Trophoblast cell (in vitro differentiated cells and primary cell): ENCODE results near the gene SEC11C.

ENCODE experiments used
- DNase-seq, 2 donors: peaks; one replicate each; pipeline ENCODE4 v3.0.0-alpha.2; 2016
- H2AFZ ChIP-seq: 2 replicates; pipeline ENCODE4 v1.6.1; 2013; ENCODE audit warnings: low read length, moderate library complexity, mild to moderate bottlenecking; ENCODE audit not compliant: insufficient read depth, poor library complexity
- H2AK5ac ChIP-seq: 2 replicates; pipeline ENCODE4 v1.6.1; 2013; ENCODE audit warnings: mild to moderate bottlenecking, low read length
- H2BK120ac ChIP-seq: 2 replicates; pipeline ENCODE4 v1.6.1; 2013; ENCODE audit warnings: low read length, mild to moderate bottlenecking, moderate library complexity; ENCODE audit not compliant: insufficient read depth, poor library complexity
- H2BK12ac ChIP-seq: 2 replicates; pipeline ENCODE4 v1.6.1; 2013; ENCODE audit warnings: mild to moderate bottlenecking, low read length, moderate library complexity
- H2BK5ac ChIP-seq: 2 replicates; pipeline ENCODE4 v1.6.1; 2013; ENCODE audit warnings: low read length, low read depth, moderate library complexity, mild to moderate bottlenecking; ENCODE audit not compliant: poor library complexity
- H3K14ac ChIP-seq: 2 replicates; pipeline ENCODE4 v1.6.1; 2013; ENCODE audit warnings: mild to moderate bottlenecking, low read length
- H3K18ac ChIP-seq: 2 replicates; pipeline ENCODE4 v1.6.1; 2013; ENCODE audit warnings: mild to moderate bottlenecking, low read length
- H3K23ac ChIP-seq: 2 replicates; pipeline ENCODE4 v1.6.1; 2013; ENCODE audit warnings: low read length
- H3K27ac ChIP-seq: 2 replicates; pipeline ENCODE4 v1.5.1; 2013; ENCODE audit warnings: low read depth, mild to moderate bottlenecking, inconsistent platforms, low read length, moderate library complexity
- H3K27me3 ChIP-seq: 2 replicates; pipeline ENCODE4 v1.6.1; 2013; ENCODE audit warnings: inconsistent platforms, mild to moderate bottlenecking, low read length, moderate library complexity; ENCODE audit not compliant: insufficient read depth
- H3K36me3 ChIP-seq, 2 experiments: 1 replicate in 1 of 2; 2 replicates in 1 of 2; pipeline ENCODE4 v1.6.1; 2013; ENCODE audit warnings: low read length in 2 of 2, mild to moderate bottlenecking in 2 of 2, moderate library complexity in 1 of 2; ENCODE audit not compliant: insufficient read depth in 2 of 2, control insufficient read depth in 1 of 2
- H3K4ac ChIP-seq: 2 replicates; pipeline ENCODE4 v1.6.1; 2013; ENCODE audit warnings: low read depth, mild to moderate bottlenecking, low read length, moderate library complexity
- H3K4me1 ChIP-seq, 2 experiments: 1 replicate in 1 of 2; 2 replicates in 1 of 2; pipeline ENCODE4 v1.6.1; 2013; ENCODE audit warnings: low read length in 2 of 2, mild to moderate bottlenecking in 2 of 2, moderate library complexity in 1 of 2; ENCODE audit not compliant: insufficient read depth in 2 of 2, control insufficient read depth in 1 of 2
- H3K4me2 ChIP-seq: 2 replicates; pipeline ENCODE4 v1.6.1; 2013; ENCODE audit warnings: inconsistent platforms, mild to moderate bottlenecking, low read length, moderate library complexity
- H3K4me3 ChIP-seq: 2 replicates; pipeline ENCODE4 v1.5.1; 2013; ENCODE audit warnings: mild to moderate bottlenecking, low read depth, low read length, inconsistent platforms
- H3K79me1 ChIP-seq: one replicate; pipeline ENCODE4 v1.6.1; 2013; ENCODE audit warnings: low read length
- H3K79me2 ChIP-seq: 2 replicates; pipeline ENCODE4 v1.6.1; 2013; ENCODE audit warnings: low read length, mild to moderate bottlenecking; ENCODE audit not compliant: control insufficient read depth, insufficient read depth, poor library complexity
- H3K9ac ChIP-seq: 2 replicates; pipeline ENCODE4 v1.6.1; 2013; ENCODE audit warnings: mild to moderate bottlenecking, low read length
- H3K9me3 ChIP-seq: 2 replicates; pipeline ENCODE4 v1.6.1; 2013; ENCODE audit warnings: low read depth, mild to moderate bottlenecking, control low read depth, inconsistent platforms, low read length; ENCODE audit not compliant: insufficient read depth
- H4K12ac ChIP-seq: 2 replicates; pipeline ENCODE4 v1.6.1; 2013; ENCODE audit warnings: low read depth, mild to moderate bottlenecking, low read length, moderate library complexity
- H4K8ac ChIP-seq: 2 replicates; pipeline ENCODE4 v1.6.1; 2013; ENCODE audit warnings: low read depth, mild to moderate bottlenecking, low read length, moderate library complexity
- H4K91ac ChIP-seq: one replicate; pipeline ENCODE4 v1.6.1; 2013; ENCODE audit warnings: low read depth, mild to moderate bottlenecking, low read length, moderate library complexity
- WGBS: extraction: QIAGEN DNeasy Blood & Tissue Kit; methylation state at CpG from one replicate; pipeline ENCODE4 v1.1.7; 2013; ENCODE audit warnings: missing lambda C conversion rate; ENCODE audit not compliant: insufficient read length, insufficient coverage; ENCODE audit errors: extremely low coverage; 5-methylcytosine and 5-hydroxymethylcytosine counted together

SEC11C gene

GRCh38 chr18:59123588-59124369, 15.9 kb upstream of the SEC11C start:
- Histone ChIP-seq H3K27ac (no peak overlapping the region), H4K91ac (no peak overlapping the region), H2AFZ (no peak overlapping the region), H3K79me2 (no peaks in the 10 kb centered on the region), H2AK5ac (no peak overlapping the region), H2BK5ac (no peak overlapping the region), H2BK12ac (no peak overlapping the region), H3K4me1 (no peaks in the 10 kb centered on the region), H3K9me3 (no peaks in the 10 kb centered on the region), H3K4me2 (no peak overlapping the region), H3K79me1 (no peaks in the 10 kb centered on the region), H3K27me3 (no peaks in the 10 kb centered on the region), H4K8ac (no peak overlapping the region), H3K4ac (no peak overlapping the region), H3K4me3 (no peak overlapping the region), H3K18ac (no peak overlapping the region), H3K14ac (no peak overlapping the region), H3K23ac (no peak overlapping the region), H4K12ac (no peak overlapping the region), H3K36me3 (no peaks in the 10 kb centered on the region), H3K9ac (no peak overlapping the region), H2BK120ac (no peak overlapping the region)
- DNase-seq = peak; percentile 61 to 77
- no CpG with 5 or more reads among the region's 5 CpGs for WGBS

GRCh38 chr18:59124370-59124704, 15.3 kb upstream of the SEC11C start:
- H3K9me3 ChIP-seq = no peaks in the 10 kb centered on the region
- no peaks in the 10 kb centered on the region for H3K4me1 ChIP-seq
- H4K91ac ChIP-seq = no peak overlapping the region
- WGBS = no CpG with 5 or more reads among the region's 1 CpG
- H2BK120ac ChIP-seq = no peak overlapping the region
- H3K27ac ChIP-seq = no peak overlapping the region
- H2AFZ ChIP-seq = no peak overlapping the region
- no peak overlapping the region for H3K23ac ChIP-seq
- H2BK5ac ChIP-seq = no peak overlapping the region
- no peak overlapping the region for H3K18ac ChIP-seq
- H3K4me3 ChIP-seq = no peak overlapping the region
- H3K27me3 ChIP-seq = no peaks in the 10 kb centered on the region
- no peak overlapping the region for H3K4me2 ChIP-seq
- H3K9ac ChIP-seq = no peak overlapping the region
- no peaks in the 10 kb centered on the region for H3K79me2 ChIP-seq
- H4K12ac ChIP-seq = no peak overlapping the region
- H3K79me1 ChIP-seq = no peaks in the 10 kb centered on the region
- no peak overlapping the region for H4K8ac ChIP-seq
- H3K14ac ChIP-seq = no peak overlapping the region
- no peak overlapping the region for H2AK5ac ChIP-seq
- H3K36me3 ChIP-seq = no peaks in the 10 kb centered on the region
- H3K4ac ChIP-seq = no peak overlapping the region
- no peak overlapping the region for H2BK12ac ChIP-seq
- DNase-seq = peak in 1 of 2 donors; percentile 32

- Histone ChIP-seq H3K4ac (no peak overlapping the region), H3K36me3 (no peaks in the 10 kb centered on the region), H4K8ac (no peak overlapping the region), H3K79me1 (no peaks in the 10 kb centered on the region), H2AK5ac (no peak overlapping the region), H3K4me2 (no peak overlapping the region), H2BK120ac (no peak overlapping the region), H2BK5ac (no peak overlapping the region), H2BK12ac (no peak overlapping the region), H3K27ac (no peak overlapping the region), H4K91ac (no peak overlapping the region), H3K9me3 (no peaks in the 10 kb centered on the region), H4K12ac (no peak overlapping the region), H3K27me3 (no peaks in the 10 kb centered on the region), H3K9ac (no peak overlapping the region), H3K14ac (no peak overlapping the region), H3K18ac (no peak overlapping the region), H3K79me2 (no peaks in the 10 kb centered on the region), H2AFZ (no peak overlapping the region), H3K23ac (peak overlapping the region; percentile 25), H3K4me3 (no peak overlapping the region), H3K4me1 (no peaks in the 10 kb centered on the region)
- no peak for DNase-seq
- no CpG with 5 or more reads among the region's 6 CpGs for WGBS
These were observed 12.6 kb upstream of the SEC11C start for GRCh38 chr18:59127047-59127446.

- Histone ChIP-seq H2BK12ac (no peak overlapping the region), H3K4me3 (no peak overlapping the region), H4K8ac (no peak overlapping the region), H3K4ac (no peak overlapping the region), H3K9ac (no peak overlapping the region), H3K36me3 (no peaks in the 10 kb centered on the region), H2AFZ (no peak overlapping the region), H3K27me3 (no peaks in the 10 kb centered on the region), H4K91ac (no peak overlapping the region), H3K18ac (no peak overlapping the region), H3K14ac (no peak overlapping the region), H4K12ac (no peak overlapping the region), H3K79me1 (no peaks in the 10 kb centered on the region), H2BK5ac (no peak overlapping the region), H3K9me3 (no peaks in the 10 kb centered on the region), H2AK5ac (no peak overlapping the region), H2BK120ac (no peak overlapping the region), H3K23ac (no peak overlapping the region), H3K4me1 (no peaks in the 10 kb centered on the region), H3K4me2 (no peak overlapping the region), H3K79me2 (no peaks in the 10 kb centered on the region), H3K27ac (no peak overlapping the region)
- WGBS = no CpG with 5 or more reads among the region's 4 CpGs
- DNase-seq = no peak
These were observed 9.6 kb upstream of the SEC11C start for GRCh38 chr18:59129951-59130703.
